IMR-90 (cell line): ENCODE results near the gene CFDP1. TPM values are rescaled to one million over a fixed set of nuclear protein-coding genes. Genes with fewer than 3 reads are reported as not detected.

Experiments used
- ATAC-seq: fragments of 200-7000 bp; cut with Tn5 transposase; 2 replicates; pipeline ENCODE4 v1.9.1; 2020; ENCODE audit warnings: low read depth, mild to moderate bottlenecking, moderate library complexity
- BruUV-seq: library from RNA; stranded (reverse); fragments of 400-500 nt; replicated peaks from 2 replicates; lab custom pipeline; 2021; lab: Mats Ljungman, UMichigan
- CTCF ChIA-PET: fragments of 300-600 bp; formaldehyde crosslinking; extraction: SDS; loops from one replicate; lab custom pipeline; 2021; ENCODE audit warnings: antibody characterized with exemption; lab: Yijun Ruan, JAX
- POLR2A ChIA-PET: fragments of 300-600 bp; sonication (Branson Sonifier 250); formaldehyde crosslinking; loops from one replicate; lab custom pipeline; 2022; ENCODE audit warnings: antibody characterized with exemption; ENCODE audit not compliant: unreplicated experiment; lab: Charles Lee
- DNase-seq: peaks from one replicate; pipeline ENCODE4 v3.0.0; 2013
- H2AFZ ChIP-seq: replicated peaks from 2 replicates; pipeline ENCODE3; 2013; ENCODE audit warnings: low read length, mild to moderate bottlenecking; ENCODE audit not compliant: poor library complexity
- H2AK5ac ChIP-seq: 2 replicates; pipeline ENCODE4 v1.6.1; 2013; ENCODE audit warnings: low read depth, low read length, inconsistent platforms
- H2AK9ac ChIP-seq: replicated peaks from 2 replicates; pipeline ENCODE3; 2013; ENCODE audit warnings: mild to moderate bottlenecking, low read depth, low read length, moderate library complexity; ENCODE audit not compliant: poor library complexity
- H2BK120ac ChIP-seq: 2 replicates; pipeline ENCODE4 v1.6.1; 2013; ENCODE audit warnings: low read depth, low read length, inconsistent platforms
- H2BK15ac ChIP-seq: 3 replicates; pipeline ENCODE4 v1.6.1; 2013; ENCODE audit warnings: low read depth, low read length, inconsistent platforms
- H2BK20ac ChIP-seq: 2 replicates; pipeline ENCODE4 v1.6.1; 2013; ENCODE audit warnings: low read depth, mild to moderate bottlenecking, inconsistent platforms, low read length, moderate library complexity
- H2BK5ac ChIP-seq: 2 replicates; pipeline ENCODE4 v1.6.1; 2013; ENCODE audit warnings: mild to moderate bottlenecking, low read depth, low read length, inconsistent platforms; ENCODE audit not compliant: poor library complexity, severe bottlenecking
- H3K14ac ChIP-seq: replicated peaks from 2 replicates; pipeline ENCODE4 v1.6.1; 2013; ENCODE audit warnings: low read depth, low read length, inconsistent platforms
- H3K18ac ChIP-seq: 2 replicates; pipeline ENCODE4 v1.6.1; 2013; ENCODE audit warnings: low read depth, low read length, control low read depth
- H3K23ac ChIP-seq: 2 replicates; pipeline ENCODE4 v1.6.1; 2013; ENCODE audit warnings: low read depth, low read length, inconsistent platforms
- H3K27ac ChIP-seq: 2 replicates; pipeline ENCODE4 v1.5.1; 2013; ENCODE audit warnings: mild to moderate bottlenecking, control low read depth, low read length; ENCODE audit not compliant: insufficient read depth
- H3K27me3 ChIP-seq: 2 replicates; pipeline ENCODE4 v1.6.1; 2013; ENCODE audit warnings: low read length; ENCODE audit not compliant: control insufficient read depth, insufficient read depth
- H3K36me3 ChIP-seq: 2 replicates; pipeline ENCODE4 v1.6.1; 2013; ENCODE audit warnings: low read length, mixed read lengths; ENCODE audit not compliant: control insufficient read depth, insufficient read depth
- H3K4ac ChIP-seq: 2 replicates; pipeline ENCODE4 v1.6.1; 2013; ENCODE audit warnings: low read depth, low read length, inconsistent platforms
- H3K4me1 ChIP-seq: 2 replicates; pipeline ENCODE4 v1.6.1; 2013; ENCODE audit warnings: low read length, mixed read lengths; ENCODE audit not compliant: control insufficient read depth, insufficient read depth
- H3K4me2 ChIP-seq: 2 replicates; pipeline ENCODE4 v1.6.1; 2013; ENCODE audit warnings: low read depth, mild to moderate bottlenecking, control low read depth, low read length, moderate library complexity
- H3K4me3 ChIP-seq: 2 replicates; pipeline ENCODE4 v1.5.1; 2013; ENCODE audit warnings: low read depth, mild to moderate bottlenecking, control low read depth, low read length, moderate library complexity; ENCODE audit not compliant: insufficient read depth
- H3K56ac ChIP-seq: 2 replicates; pipeline ENCODE4 v1.6.1; 2013; ENCODE audit warnings: low read length, inconsistent platforms; ENCODE audit not compliant: insufficient read depth; ENCODE audit errors: extremely low read depth
- H3K79me1 ChIP-seq, 2 experiments: 2 replicates each; pipeline ENCODE4 v1.6.1; 2013; ENCODE audit warnings: low read length in 2 of 2, inconsistent platforms in 1 of 2, low read depth in 1 of 2
- H3K9ac ChIP-seq: 2 replicates; pipeline ENCODE4 v1.6.1; 2013; ENCODE audit warnings: low read depth, low read length, control low read depth
- H3K9me1 ChIP-seq: 2 replicates; pipeline ENCODE4 v1.6.1; 2013; ENCODE audit warnings: low read length, inconsistent platforms; ENCODE audit not compliant: insufficient read depth
- H3K9me3 ChIP-seq: 2 replicates; pipeline ENCODE4 v1.6.1; 2013; ENCODE audit warnings: low read length; ENCODE audit not compliant: control insufficient read depth, insufficient read depth
- H4K20me1 ChIP-seq: 2 replicates; pipeline ENCODE4 v1.6.1; 2013; ENCODE audit warnings: low read length, inconsistent platforms; ENCODE audit not compliant: insufficient read depth
- H4K5ac ChIP-seq: 2 replicates; pipeline ENCODE4 v1.6.1; 2013; ENCODE audit warnings: mild to moderate bottlenecking, low read depth, low read length, control low read depth
- H4K8ac ChIP-seq, 2 experiments: 2 replicates each; pipeline ENCODE4 v1.6.1; 2013; ENCODE audit warnings: low read depth in 2 of 2, low read length in 2 of 2, control low read depth in 1 of 2, inconsistent platforms in 1 of 2
- H4K91ac ChIP-seq: 2 replicates; pipeline ENCODE4 v1.6.1; 2013; ENCODE audit warnings: low read depth, low read length, inconsistent platforms; ENCODE audit not compliant: insufficient read depth
- BHLHE40 ChIP-seq: fragments of 150-350 bp; IDR thresholded peaks from 2 replicates; pipeline ENCODE4 v1.6.1; 2016; ENCODE audit warnings: mild to moderate bottlenecking, low read depth, low read length
- CEBPB ChIP-seq: IDR thresholded peaks from 2 replicates; pipeline ENCODE4 v1.6.1; 2012; ENCODE audit warnings: low read depth, low read length, improper control_type of control experiment
- CHD1 ChIP-seq: IDR thresholded peaks from 2 replicates; pipeline ENCODE4 v1.6.1; 2012; ENCODE audit warnings: low read depth, low read length, improper control_type of control experiment
- FOS ChIP-seq: fragments of 150-350 bp; IDR thresholded peaks from 2 replicates; pipeline ENCODE4 v1.6.1; 2016; ENCODE audit warnings: low read depth, low read length
- MAFK ChIP-seq: IDR thresholded peaks from 2 replicates; pipeline ENCODE4 v1.6.1; 2012; ENCODE audit warnings: low read depth, low read length, improper control_type of control experiment
- MAZ ChIP-seq: IDR thresholded peaks from 2 replicates; pipeline ENCODE4 v1.6.1; 2012; ENCODE audit warnings: low read depth, mild to moderate bottlenecking, low read length, improper control_type of control experiment, moderate library complexity, borderline replicate concordance
- MXI1 ChIP-seq: IDR thresholded peaks from 2 replicates; pipeline ENCODE4 v1.6.1; 2012; ENCODE audit warnings: low read depth, mild to moderate bottlenecking, low read length, moderate library complexity, borderline replicate concordance
- NFE2L2 ChIP-seq: fragments of 150-350 bp; IDR thresholded peaks from 2 replicates; pipeline ENCODE4 v1.6.1; 2016; ENCODE audit warnings: low read depth, mild to moderate bottlenecking, low read length
- POLR2A ChIP-seq: IDR thresholded peaks from 2 replicates; pipeline ENCODE4 v1.6.1; 2012; ENCODE audit warnings: mild to moderate bottlenecking, low read depth, low read length
- RAD21 ChIP-seq: IDR thresholded peaks from 2 replicates; pipeline ENCODE4 v1.6.1; 2012; ENCODE audit warnings: low read length, improper control_type of control experiment
- RCOR1 ChIP-seq: IDR thresholded peaks from 2 replicates; pipeline ENCODE4 v1.6.1; 2012; ENCODE audit warnings: mild to moderate bottlenecking, low read length, improper control_type of control experiment; ENCODE audit not compliant: insufficient replicate concordance
- RFX5 ChIP-seq: IDR thresholded peaks from 2 replicates; pipeline ENCODE4 v1.8.0; 2012; ENCODE audit warnings: low read depth, mild to moderate bottlenecking, low read length, moderate library complexity
- SMC3 ChIP-seq: fragments of 150-350 bp; IDR thresholded peaks from 2 replicates; pipeline ENCODE4 v1.6.1; 2016; ENCODE audit warnings: low read depth, mild to moderate bottlenecking, antibody characterized with exemption, low read length, moderate library complexity
- WGBS, 2 experiments: methylation state at CpG; one replicate each; pipeline versions ENCODE4 v1.1.5 to v1.1.7; 2013; ENCODE audit warnings: missing lambda C conversion rate in 2 of 2; ENCODE audit not compliant: insufficient read length in 1 of 2; ENCODE audit errors: extremely low coverage in 2 of 2; 5-methylcytosine and 5-hydroxymethylcytosine counted together
- dilution Hi-C: fragments of 300-500 bp; cut with HindIII; formaldehyde crosslinking; loops from one replicate; pipeline ENCODE4 v1.14.3; 2018; ENCODE audit warnings: low sequenced_read_pairs; ENCODE audit not compliant: unreplicated experiment
- in situ Hi-C: fragments of 300-500 bp; cut with MboI; formaldehyde crosslinking; loops from 3 replicates; pipeline ENCODE4 v1.14.3; 2019; ENCODE audit warnings: low sequenced_read_pairs, inconsistent platforms, mixed read lengths
- intact Hi-C: fragments of 100-400 bp; cut with micrococcal nuclease; formaldehyde crosslinking; loops from 2 replicates; pipeline ENCODE4 v1.10.0; 2022
- polyA plus RNA-seq, 3 experiments: library from polyadenylated mRNA; depleted of rRNA; stranded (reverse); fragments of >200 nt; gene quantifications; 2 replicates each; pipeline ENCODE4 v1.2.3, GENCODE V29; 2012; ENCODE audit warnings: low replicate concordance in 1 of 3
- total RNA-seq: library from RNA; depleted of rRNA; stranded (reverse); fragments of >200 nt; gene quantifications from 2 replicates; pipeline ENCODE4 v1.2.3, GENCODE V29; 2012
- TF ChIP-seq, protein P1 (sequence below): conservative IDR thresholded peaks from 2 replicates; pipeline ENCODE4 v1.5.1; 2012; ENCODE audit warnings: mild to moderate bottlenecking, low read depth, low read length, improper control_type of control experiment
- TF ChIP-seq, protein P2 (sequence below): fragments of 150-350 bp; IDR thresholded peaks from 2 replicates; pipeline ENCODE4 v1.6.1; 2016; ENCODE audit warnings: low read depth, mild to moderate bottlenecking, low read length, moderate library complexity, borderline replicate concordance
- TF ChIP-seq, protein P3 (sequence below): fragments of 150-350 bp; IDR thresholded peaks from 2 replicates; pipeline ENCODE4 v1.6.1; 2017; ENCODE audit warnings: mild to moderate bottlenecking, antibody characterized with exemption, low read length, low read depth

Gene CFDP1
- total and polyA plus RNA-seq, 2 of the 4 experiments (the other 2 are of a cell fraction), result 15.6 to 38.7 TPM

DNA sequence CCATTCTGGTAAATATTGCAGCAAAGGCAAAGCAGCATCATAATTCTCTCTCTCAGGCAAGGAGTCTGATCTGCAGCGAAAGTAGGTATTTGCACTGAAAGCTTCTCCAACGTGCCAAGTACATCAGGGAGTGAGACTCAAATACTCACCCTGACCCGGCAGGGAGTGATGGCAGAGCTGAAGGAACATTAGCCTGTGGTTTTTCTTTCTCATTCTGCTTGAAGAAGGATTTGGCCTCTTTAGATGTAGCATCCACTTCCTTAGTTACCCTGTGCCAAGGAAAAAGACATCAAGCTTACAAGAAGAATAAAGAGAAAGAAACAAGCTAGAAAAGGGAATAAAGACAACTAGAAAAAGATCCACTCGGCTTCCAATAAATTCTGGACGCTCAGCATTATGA, 38.4 kb downstream of the CFDP1 start:
- H3K4me1 ChIP-seq, result peaks cover 7% of the 10 kb centered on the region
- H4K8ac ChIP-seq, result no peak overlapping the region
- H4K5ac ChIP-seq, result no peak overlapping the region
- H3K4me2 ChIP-seq, result no peak overlapping the region
- no peak overlapping the region for H3K9ac ChIP-seq
- H3K14ac ChIP-seq, result no peak overlapping the region
- H3K4ac ChIP-seq, result no peak overlapping the region
- no peak overlapping the region for H2AK9ac ChIP-seq
- no peaks in the 10 kb centered on the region for H3K27me3 ChIP-seq
- no peak overlapping the region for H3K56ac ChIP-seq
- no peak overlapping the region for H3K4me3 ChIP-seq
- POLR2A ChIA-PET, result interaction anchor here (0.5 kb wide), 1 partner anchor 195 kb away, joined by 3 read pairs; no protein-coding TSS in a partner anchor
- no peak overlapping the region for H2AFZ ChIP-seq
- H3K36me3 ChIP-seq, result peaks cover 16% of the 10 kb centered on the region
- no peak overlapping the region for H3K27ac ChIP-seq
- no peak overlapping the region for H2BK120ac ChIP-seq
- no CpG with 5 or more reads among the region's 5 CpGs for WGBS, 2 experiments
- no peak overlapping the region for H2BK5ac ChIP-seq
- ATAC-seq, result no peak
- TF ChIP-seq NFE2L2 (no peak), BHLHE40 (no peak), CHD1 (no peak), FOS (no peak), SMC3 (no peak), RAD21 (no peak), RCOR1 (no peak), MXI1 (no peak), RFX5 (no peak), CEBPB (no peak), MAZ (no peak), MAFK (no peak), POLR2A (no peak)
- TF ChIP-seq, protein P1, sequence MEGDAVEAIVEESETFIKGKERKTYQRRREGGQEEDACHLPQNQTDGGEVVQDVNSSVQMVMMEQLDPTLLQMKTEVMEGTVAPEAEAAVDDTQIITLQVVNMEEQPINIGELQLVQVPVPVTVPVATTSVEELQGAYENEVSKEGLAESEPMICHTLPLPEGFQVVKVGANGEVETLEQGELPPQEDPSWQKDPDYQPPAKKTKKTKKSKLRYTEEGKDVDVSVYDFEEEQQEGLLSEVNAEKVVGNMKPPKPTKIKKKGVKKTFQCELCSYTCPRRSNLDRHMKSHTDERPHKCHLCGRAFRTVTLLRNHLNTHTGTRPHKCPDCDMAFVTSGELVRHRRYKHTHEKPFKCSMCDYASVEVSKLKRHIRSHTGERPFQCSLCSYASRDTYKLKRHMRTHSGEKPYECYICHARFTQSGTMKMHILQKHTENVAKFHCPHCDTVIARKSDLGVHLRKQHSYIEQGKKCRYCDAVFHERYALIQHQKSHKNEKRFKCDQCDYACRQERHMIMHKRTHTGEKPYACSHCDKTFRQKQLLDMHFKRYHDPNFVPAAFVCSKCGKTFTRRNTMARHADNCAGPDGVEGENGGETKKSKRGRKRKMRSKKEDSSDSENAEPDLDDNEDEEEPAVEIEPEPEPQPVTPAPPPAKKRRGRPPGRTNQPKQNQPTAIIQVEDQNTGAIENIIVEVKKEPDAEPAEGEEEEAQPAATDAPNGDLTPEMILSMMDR, result no peak
- TF ChIP-seq, protein P2, sequence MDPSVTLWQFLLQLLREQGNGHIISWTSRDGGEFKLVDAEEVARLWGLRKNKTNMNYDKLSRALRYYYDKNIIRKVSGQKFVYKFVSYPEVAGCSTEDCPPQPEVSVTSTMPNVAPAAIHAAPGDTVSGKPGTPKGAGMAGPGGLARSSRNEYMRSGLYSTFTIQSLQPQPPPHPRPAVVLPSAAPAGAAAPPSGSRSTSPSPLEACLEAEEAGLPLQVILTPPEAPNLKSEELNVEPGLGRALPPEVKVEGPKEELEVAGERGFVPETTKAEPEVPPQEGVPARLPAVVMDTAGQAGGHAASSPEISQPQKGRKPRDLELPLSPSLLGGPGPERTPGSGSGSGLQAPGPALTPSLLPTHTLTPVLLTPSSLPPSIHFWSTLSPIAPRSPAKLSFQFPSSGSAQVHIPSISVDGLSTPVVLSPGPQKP, result no peak
- TF ChIP-seq, protein P3, sequence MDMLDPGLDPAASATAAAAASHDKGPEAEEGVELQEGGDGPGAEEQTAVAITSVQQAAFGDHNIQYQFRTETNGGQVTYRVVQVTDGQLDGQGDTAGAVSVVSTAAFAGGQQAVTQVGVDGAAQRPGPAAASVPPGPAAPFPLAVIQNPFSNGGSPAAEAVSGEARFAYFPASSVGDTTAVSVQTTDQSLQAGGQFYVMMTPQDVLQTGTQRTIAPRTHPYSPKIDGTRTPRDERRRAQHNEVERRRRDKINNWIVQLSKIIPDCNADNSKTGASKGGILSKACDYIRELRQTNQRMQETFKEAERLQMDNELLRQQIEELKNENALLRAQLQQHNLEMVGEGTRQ, result no peak
- no peak overlapping the region for H3K23ac ChIP-seq
- intact Hi-C loops, result no loop called here
- H3K18ac ChIP-seq, result no peak overlapping the region
- H4K20me1 ChIP-seq, result 0 out of 2 replicates have a peak, but pooled peaks cover under 1% of the 10 kb centered on the region
- dilution Hi-C loops, result no loop called here
- in situ Hi-C loops, result no loop called here
- BruUV-seq, result no TSS peak
- H3K9me1 ChIP-seq, result peaks cover 9% of the 10 kb centered on the region
- no peak overlapping the region for H2AK5ac ChIP-seq
- no peak overlapping the region for H4K91ac ChIP-seq
- CTCF ChIA-PET, result interaction anchor here (0.8 to 1.2 kb wide), 2 partner anchors 22 to 196 kb away, joined by 3 to 4 read pairs; no protein-coding TSS in a partner anchor
- no peak for DNase-seq
- H3K79me1 ChIP-seq, result peaks cover 20 to 33% of the 10 kb centered on the region in 2 experiments
- H2BK15ac ChIP-seq, result no peak overlapping the region
- H3K9me3 ChIP-seq, result no peaks in the 10 kb centered on the region
- H2BK20ac ChIP-seq, result no peak overlapping the region
